ENCODE results near the gene ARID5B.

DNA sequence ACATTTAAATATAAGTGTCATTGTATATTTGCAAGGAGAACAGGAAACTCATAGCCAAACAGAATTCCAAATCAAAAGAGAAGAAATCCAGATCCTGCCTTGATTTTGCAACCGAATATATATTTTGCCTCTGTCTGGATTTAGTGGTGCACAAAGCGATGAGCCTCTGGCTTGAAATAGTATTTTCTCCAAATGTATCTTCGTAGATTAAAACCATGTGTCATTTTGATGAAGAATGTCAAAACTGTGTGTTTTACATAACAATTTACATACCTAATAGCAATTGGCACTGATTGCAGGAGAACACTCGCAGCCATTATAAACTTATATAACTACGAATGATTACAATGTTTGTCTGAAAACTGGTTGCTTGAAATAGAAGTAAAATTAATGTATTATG is 156.4 kb downstream of the ARID5B start:
- TF ChIP-seq POLR2A (IDR thresholded peaks at IDR 0.05; ENCODE audit: low read length) (no peak), GATA1 (IDR thresholded peaks at IDR 0.05; ENCODE audit: low read depth, low read length) (no peak)
